IMR-90 (cell line): ENCODE measurements around the gene HCN4.

ENCODE experiments used
- CEBPB ChIP-seq: IDR thresholded peaks from 2 replicates; pipeline ENCODE4 v1.6.1; 2012; ENCODE audit warnings: low read depth, low read length, improper control_type of control experiment
- CHD1 ChIP-seq: IDR thresholded peaks from 2 replicates; pipeline ENCODE4 v1.6.1; 2012; ENCODE audit warnings: low read depth, low read length, improper control_type of control experiment
- CTCF ChIP-seq: conservative IDR thresholded peaks from 2 replicates; pipeline ENCODE4 v1.5.1; 2012; ENCODE audit warnings: mild to moderate bottlenecking, low read depth, low read length, improper control_type of control experiment
- FOS ChIP-seq: fragments of 150-350 bp; IDR thresholded peaks from 2 replicates; pipeline ENCODE4 v1.6.1; 2016; ENCODE audit warnings: low read depth, low read length
- MAFK ChIP-seq: IDR thresholded peaks from 2 replicates; pipeline ENCODE4 v1.6.1; 2012; ENCODE audit warnings: low read depth, low read length, improper control_type of control experiment
- MAZ ChIP-seq: IDR thresholded peaks from 2 replicates; pipeline ENCODE4 v1.6.1; 2012; ENCODE audit warnings: low read depth, mild to moderate bottlenecking, low read length, improper control_type of control experiment, moderate library complexity, borderline replicate concordance
- MXI1 ChIP-seq: IDR thresholded peaks from 2 replicates; pipeline ENCODE4 v1.6.1; 2012; ENCODE audit warnings: low read depth, mild to moderate bottlenecking, low read length, moderate library complexity, borderline replicate concordance
- POLR2A ChIP-seq: IDR thresholded peaks from 2 replicates; pipeline ENCODE4 v1.6.1; 2012; ENCODE audit warnings: mild to moderate bottlenecking, low read depth, low read length
- RAD21 ChIP-seq: IDR thresholded peaks from 2 replicates; pipeline ENCODE4 v1.6.1; 2012; ENCODE audit warnings: low read length, improper control_type of control experiment
- RCOR1 ChIP-seq: IDR thresholded peaks from 2 replicates; pipeline ENCODE4 v1.6.1; 2012; ENCODE audit warnings: mild to moderate bottlenecking, low read length, improper control_type of control experiment; ENCODE audit not compliant: insufficient replicate concordance
- SMC3 ChIP-seq: fragments of 150-350 bp; IDR thresholded peaks from 2 replicates; pipeline ENCODE4 v1.6.1; 2016; ENCODE audit warnings: low read depth, mild to moderate bottlenecking, antibody characterized with exemption, low read length, moderate library complexity

- TF ChIP-seq CTCF (no peak), POLR2A (no peak), MXI1 (no peak), MAFK (no peak), RAD21 (no peak), MAZ (no peak), CEBPB (no peak), RCOR1 (no peak), FOS (no peak), CHD1 (no peak), SMC3 (no peak)
These were observed 6.3 kb upstream of the HCN4 start for GRCh38 chr15:73375012-73375411.
